Measurements from ENCODE around the gene MRPL24. TPM values are rescaled to one million over a fixed set of nuclear protein-coding genes. Genes with fewer than 3 reads are reported as not detected.
A peak's percentile ranks its signal among the peaks of the same experiment; 100 is the strongest.

MRPL24 gene
- total and polyA plus RNA-seq, 9 of the 15 experiments (the other 6 are each of a cell fraction or from before 2014, with no cell fraction given), result 74.3 to 267 (median 113) TPM

DNA sequence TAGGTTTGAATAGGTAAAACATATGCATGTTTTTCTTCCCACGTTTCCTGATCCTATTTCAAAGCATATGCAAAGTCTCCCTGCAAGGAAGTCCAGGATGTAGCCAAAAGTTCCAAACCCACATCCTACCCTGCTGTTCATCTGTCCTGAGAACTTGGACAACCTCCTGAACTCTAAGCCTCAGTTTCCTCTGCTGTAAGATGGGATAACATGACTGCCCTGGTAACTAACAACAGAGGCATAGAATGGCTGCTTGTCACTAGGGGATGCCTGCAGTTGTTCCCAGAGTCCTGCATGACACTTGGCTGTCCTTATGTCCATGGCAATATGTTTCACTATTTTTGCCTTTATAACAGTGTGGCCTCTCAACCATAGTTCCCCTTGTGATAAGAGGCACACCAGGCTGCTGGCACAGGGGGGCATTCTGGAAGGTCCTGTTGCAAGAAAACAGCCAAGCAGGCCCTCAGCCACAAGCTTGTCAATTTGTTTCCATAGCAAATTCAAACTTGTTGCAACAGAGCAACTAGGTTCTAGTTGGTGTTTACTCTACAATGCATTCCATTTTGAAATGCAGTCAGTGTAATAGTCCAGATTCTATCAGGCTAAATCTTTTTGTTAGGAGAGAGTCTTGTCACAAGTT lies 12.1 kb upstream of the MRPL24 start:
- POLR2A ChIA-PET, result interaction anchor here (2.3 to 3.0 kb wide), 3 partner anchors 11 to 18 kb away, joined by 14 to 30 read pairs (median 22); partner anchors contain the start of genes MRPL24 and PRCC
- FAIRE-seq (no peak), ATAC-seq (no peak), DNase-seq (ENCODE audit: extremely low read depth in 1 of 4, low spot score in 3 of 4) (no peak)
- Histone ChIP-seq H3K36me3 (ENCODE audit: control insufficient read depth, insufficient read depth, low read length) (peaks cover 20% of the 10 kb centered on the region; the same call in 2 of the 3 replicates), H3K4me3 (peak overlapping the region; percentile 95), H3K79me2 (ENCODE audit: control insufficient read depth, insufficient read depth, low read length) (peaks cover 68% of the 10 kb centered on the region), H2AFZ (ENCODE audit: low read depth, low read length) (no peak overlapping the region), H3K27me3 (ENCODE audit: control insufficient read depth in 2 of 2, insufficient read depth in 2 of 2, low read length in 2 of 2) (no peaks in the 10 kb centered on the region), H3K9me3 (replicated peaks; ENCODE audit: control insufficient read depth, insufficient read depth, low read depth, low read length) (no peaks in the 10 kb centered on the region), H3K4me1 (replicated peaks in 1 of 2; ENCODE audit: control insufficient read depth in 2 of 2, insufficient read depth in 2 of 2, low read length in 2 of 2) (peaks cover 32% of the 10 kb centered on the region in 2 experiments; a peak in 4 of 5 replicates), H3K9me1 (ENCODE audit: control insufficient read depth, insufficient read depth, low read length) (no peaks in the 10 kb centered on the region), H3K9ac (ENCODE audit: insufficient read depth in 1 of 2, low read depth in 2 of 2, low read length in 2 of 2) (peak overlapping the region; percentile 40 to 94; a peak in 3 of 4 replicates), H3K27ac (ENCODE audit: extremely low read depth, low read depth, low read length) (peak overlapping the region; percentile 89; the same call in 1 of the 3 replicates), H3K4me2 (ENCODE audit: insufficient read depth, low read length) (peak overlapping the region; percentile 97), H4K20me1 (replicated peaks; ENCODE audit: control insufficient read depth, insufficient read depth, low read length) (peaks cover 5% of the 10 kb centered on the region; the same call in 1 of the 2 replicates)
- CTCF ChIA-PET (ENCODE audit: low intra/inter-chr PET ratio), result no interaction called here
- intact Hi-C loops (cut with micrococcal nuclease) (no loop called here), in situ Hi-C loops (cut with MboI) (no loop called here)
- WGBS (ENCODE audit: insufficient coverage, low coverage, missing lambda C conversion rate), result 7% methylated on average over 1 of the region's 1 CpG
- TSS peak; percentile 53 for BruUV-seq (replicated peaks)
- TF ChIP-seq FOXA3 (CRISPR knock-in tag; conservative IDR thresholded peaks at IDR 0.05 in 1 of 2, IDR thresholded peaks at IDR 0.05 in 1 of 2), result 0 out of 4 replicates have a peak, but pooled peaks of 1 of the 2 experiments have one; percentile 26
- TF ChIP-seq CEBPB (tag; IDR thresholded peaks at IDR 0.05), result peak; percentile 57
- no peak for TF ChIP-seq TEAD1 (CRISPR knock-in tag; IDR thresholded peaks at IDR 0.05)
- TF ChIP-seq SMAD1 (IDR thresholded peaks at IDR 0.05; ENCODE audit: low read depth, low read length, partially characterized antibody), result no peak
- TF ChIP-seq NFYB (IDR thresholded peaks at IDR 0.05; ENCODE audit: extremely low read depth, insufficient read length), result no peak
- peak; percentile 67; the same call in 1 of the 2 replicates for TF ChIP-seq FOXJ3 (CRISPR knock-in tag; IDR thresholded peaks at IDR 0.05)
- no peak for TF ChIP-seq ETV1 (tag; conservative IDR thresholded peaks at IDR 0.05; ENCODE audit: low read depth)
- TF ChIP-seq ZNF507 (tag; conservative IDR thresholded peaks at IDR 0.05), result no peak
- 0 out of 3 replicates have a peak, but pooled peaks of 1 of the 2 experiments have one; percentile 16 for TF ChIP-seq CBX3 (IDR thresholded peaks at IDR 0.05; ENCODE audit: borderline replicate concordance in 1 of 2, low read length in 2 of 2)
- TF ChIP-seq BHLHE40 (IDR thresholded peaks at IDR 0.05; ENCODE audit: low read length), result no peak
- no peak for TF ChIP-seq MYNN (IDR thresholded peaks at IDR 0.05)
- no peak for TF ChIP-seq MYNN (CRISPR knock-in tag; IDR thresholded peaks at IDR 0.05)
- TF ChIP-seq ILK (tag; IDR thresholded peaks at IDR 0.05; ENCODE audit: borderline replicate concordance, low read depth), result no peak
- TF ChIP-seq ZNF592 (IDR thresholded peaks at IDR 0.05), result peak; percentile 33; the same call in 1 of the 2 replicates
- no peak for TF ChIP-seq HDAC1 (IDR thresholded peaks at IDR 0.05)
- TF ChIP-seq NFE2L1 (tag; IDR thresholded peaks at IDR 0.05; ENCODE audit: borderline replicate concordance, low read depth), result no peak
